Activated naive CD4-positive, alpha-beta T cell (primary cell): ENCODE measurements around the gene BORCS6.

Experiments
- DNase-seq, 4 experiments: peaks; one replicate each; lab custom pipeline; 2025; lab: John Stamatoyannopoulos, UW

BORCS6 gene

DNA sequence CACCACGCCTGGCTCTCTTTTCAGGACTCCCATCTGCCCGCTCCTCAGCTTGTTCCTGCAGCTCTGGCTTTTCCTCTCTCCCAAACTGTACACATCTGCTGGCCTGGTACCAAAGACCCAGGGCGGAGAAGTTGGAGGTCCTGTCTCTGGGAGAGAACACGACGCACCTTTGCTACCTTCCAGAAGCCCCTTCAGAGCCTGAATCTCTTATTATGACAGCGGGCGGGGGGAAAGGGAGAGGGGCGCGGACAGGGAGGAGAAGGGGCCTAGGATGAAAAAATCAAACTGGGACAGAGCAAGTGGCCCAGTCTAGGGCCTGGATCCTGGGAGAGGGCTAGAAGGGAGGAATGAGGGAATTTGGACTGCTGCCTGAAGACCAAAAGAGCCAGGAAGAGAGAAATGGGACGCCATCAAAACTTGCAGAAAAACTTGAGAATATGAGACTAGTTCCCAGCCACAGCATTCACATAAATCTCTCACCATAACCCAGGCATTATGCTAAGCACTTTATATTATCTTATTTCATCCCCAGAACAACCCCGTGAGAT, 35.3 kb downstream of the BORCS6 start:
- DNase-seq = no peak

- peak; percentile 45 to 77 (median 69) for DNase-seq
Observed at GRCh38 chr17:8153957-8154607, 35.9 kb downstream of the BORCS6 start.

- DNase-seq = no peak
Observed at GRCh38 chr17:8153525-8153956, 36.4 kb downstream of the BORCS6 start.

GRCh38 chr17:8153031-8153451, 36.9 kb downstream of the BORCS6 start:
- no peak for DNase-seq

DNA sequence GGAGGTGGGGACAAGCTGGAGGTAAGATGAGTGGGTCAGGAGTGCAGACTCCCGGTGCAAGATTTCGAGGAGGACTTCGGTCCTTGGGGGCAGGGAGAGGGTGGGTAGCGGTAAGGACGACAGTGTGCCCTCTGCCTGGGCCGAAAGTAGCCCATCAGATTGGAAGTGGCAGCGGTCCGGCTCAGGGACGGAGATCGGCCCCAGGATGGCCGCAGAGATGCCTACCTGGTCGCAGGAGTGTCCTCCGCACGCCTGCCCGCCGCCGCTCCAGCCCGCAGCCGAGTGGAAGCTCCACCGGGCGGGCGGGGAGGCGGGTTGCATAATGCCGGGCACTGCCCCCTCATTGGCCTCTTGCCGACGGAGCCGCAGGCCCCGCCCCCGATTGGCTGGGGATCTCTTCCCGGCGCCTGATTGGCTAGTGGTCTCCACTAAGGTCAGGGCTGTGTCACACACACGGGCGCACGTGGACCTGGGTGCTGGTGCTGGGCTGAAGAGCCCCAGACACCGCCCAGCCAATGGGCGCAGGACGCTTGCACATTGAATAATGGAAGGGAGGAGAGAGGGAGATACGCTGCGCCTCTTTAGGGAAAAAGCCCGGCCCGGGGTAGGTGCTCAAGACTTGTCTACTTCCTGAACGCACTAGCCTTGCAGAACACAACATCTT, 37.7 kb downstream of the BORCS6 start, which contains the start of gene PER1:
Gene PER1 (minus strand): TSS at position 293 of the 664 bp plus-strand sequence. CDS start 1,698 bp downstream, outside the sequence.
- peak; percentile 40 to 64 (median 51) for DNase-seq

DNA sequence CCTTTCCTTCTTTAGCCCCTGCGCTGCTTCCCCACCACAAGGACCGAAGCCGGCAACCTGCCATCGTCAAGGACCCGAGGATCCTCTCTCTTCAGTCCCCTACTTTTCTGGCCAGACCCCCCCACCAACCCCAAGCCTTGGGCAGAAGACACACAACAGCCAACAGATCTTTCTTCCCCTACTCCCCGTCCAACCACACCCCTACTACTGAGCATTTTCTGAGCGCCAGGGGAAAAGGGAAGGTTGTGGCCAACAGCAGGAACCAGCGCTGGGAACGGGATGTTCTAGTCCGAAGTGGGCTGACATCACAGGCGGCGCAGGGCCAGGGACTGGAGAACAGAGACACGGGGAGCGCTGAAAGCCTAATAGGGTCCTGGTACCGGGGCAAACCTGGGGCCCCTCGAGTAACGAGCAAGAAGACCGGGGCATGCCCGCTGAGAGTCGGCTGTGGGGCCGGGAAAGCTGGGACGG, 38.3 kb downstream of the BORCS6 start:
- DNase-seq = peak in 2 of 4 experiments; percentile 21 to 23

- peak; percentile 63 to 87 (median 72) for DNase-seq
Observed at GRCh38 chr17:8151120-8151640, 38.8 kb downstream of the BORCS6 start.

DNA sequence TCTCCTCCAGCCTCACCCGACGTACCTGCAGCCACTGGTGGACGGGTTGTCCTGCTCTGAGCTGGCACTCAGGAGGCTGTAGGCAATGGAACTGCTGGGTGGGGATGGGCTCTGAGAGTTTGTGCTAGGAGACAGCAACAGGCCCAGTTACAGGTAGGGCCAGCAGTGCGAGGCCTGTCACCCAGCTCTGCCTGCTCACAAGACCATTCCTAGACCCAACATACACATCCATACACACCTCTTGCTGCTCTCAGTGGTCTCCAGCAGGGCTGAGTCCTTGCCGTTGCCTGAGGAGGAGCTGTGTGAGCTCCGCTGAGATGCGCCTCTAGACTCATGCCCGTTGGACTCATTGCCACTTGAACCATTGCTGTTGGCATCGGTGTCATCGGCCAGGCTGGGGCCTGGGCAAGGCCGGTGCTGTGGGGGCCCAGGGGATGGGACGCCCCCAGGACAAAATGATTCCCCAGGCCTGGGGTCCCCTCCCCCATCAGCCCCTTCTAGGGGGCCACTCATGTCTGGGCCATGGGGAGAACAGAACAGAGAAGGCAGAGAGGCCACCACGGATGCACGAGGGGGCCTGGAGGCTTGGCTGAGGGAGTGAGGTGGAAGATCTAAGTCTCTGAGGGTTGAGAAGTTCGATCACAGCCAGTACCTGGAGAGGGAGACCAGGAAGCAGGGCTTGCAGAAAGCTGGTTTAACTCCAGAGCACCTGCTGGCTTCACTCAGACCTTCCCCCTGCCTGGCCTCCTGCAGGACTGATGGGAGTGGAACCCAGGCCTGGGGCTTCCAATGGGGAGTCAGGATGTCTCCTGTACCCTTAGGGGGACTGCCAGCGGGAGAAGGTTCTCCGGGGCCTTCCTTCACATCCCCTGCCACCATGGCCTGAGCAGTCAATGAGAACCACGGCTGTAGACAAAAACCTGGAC, 39.5 kb downstream of the BORCS6 start:
- no peak for DNase-seq

- no peak for DNase-seq
Observed at GRCh38 chr17:8149419-8150193, 40.4 kb downstream of the BORCS6 start.

DNA sequence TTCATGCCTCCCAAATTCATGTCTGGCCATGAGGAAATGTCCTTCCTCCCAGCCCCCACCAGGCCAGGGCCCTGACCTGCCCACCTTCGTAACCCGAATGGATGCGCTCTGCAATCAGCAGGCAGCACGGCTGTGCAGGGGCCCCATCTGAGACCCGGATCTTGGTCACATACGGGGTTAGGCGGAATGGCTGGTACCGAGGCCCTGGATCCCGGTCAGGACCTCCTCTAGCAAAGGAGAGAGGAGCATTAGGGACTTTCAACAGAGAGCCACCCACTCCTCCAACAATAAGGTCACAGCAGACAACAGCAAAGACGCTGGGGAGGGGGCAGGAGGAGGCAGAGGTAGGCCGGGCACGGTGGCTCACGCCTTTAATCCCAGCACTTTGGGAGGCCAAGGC, 41.4 kb downstream of the BORCS6 start:
- no peak for DNase-seq

DNA sequence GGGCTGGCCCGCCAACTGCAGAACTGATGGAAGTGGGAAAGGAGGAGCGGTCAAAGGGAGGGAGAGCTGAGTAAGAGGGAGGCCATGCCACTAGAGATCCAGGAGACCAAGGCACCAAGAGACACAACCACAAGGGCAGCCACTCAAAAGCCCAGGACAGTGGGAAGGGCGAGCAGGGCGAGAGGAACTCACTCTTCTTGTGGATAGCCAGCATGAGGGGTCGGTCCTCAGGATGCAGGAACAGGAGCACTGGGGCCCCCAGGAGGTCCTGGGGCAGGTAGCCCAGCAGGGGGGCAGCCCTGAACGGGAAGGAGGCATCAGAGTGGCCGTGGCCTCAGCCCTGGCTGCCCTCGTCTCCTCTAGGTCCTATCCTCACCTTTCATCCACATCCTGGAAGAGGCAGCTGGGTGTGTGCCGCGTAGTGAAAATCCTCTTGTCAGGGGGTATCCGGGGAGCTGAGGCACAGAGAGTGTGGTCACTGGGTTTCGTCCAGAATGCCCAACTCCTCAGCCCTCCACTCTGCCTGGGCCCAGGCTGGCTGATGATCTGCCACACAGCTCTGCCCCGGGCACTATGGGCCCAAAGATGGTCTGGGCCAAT, 42.1 kb downstream of the BORCS6 start:
- DNase-seq = no peak

DNA sequence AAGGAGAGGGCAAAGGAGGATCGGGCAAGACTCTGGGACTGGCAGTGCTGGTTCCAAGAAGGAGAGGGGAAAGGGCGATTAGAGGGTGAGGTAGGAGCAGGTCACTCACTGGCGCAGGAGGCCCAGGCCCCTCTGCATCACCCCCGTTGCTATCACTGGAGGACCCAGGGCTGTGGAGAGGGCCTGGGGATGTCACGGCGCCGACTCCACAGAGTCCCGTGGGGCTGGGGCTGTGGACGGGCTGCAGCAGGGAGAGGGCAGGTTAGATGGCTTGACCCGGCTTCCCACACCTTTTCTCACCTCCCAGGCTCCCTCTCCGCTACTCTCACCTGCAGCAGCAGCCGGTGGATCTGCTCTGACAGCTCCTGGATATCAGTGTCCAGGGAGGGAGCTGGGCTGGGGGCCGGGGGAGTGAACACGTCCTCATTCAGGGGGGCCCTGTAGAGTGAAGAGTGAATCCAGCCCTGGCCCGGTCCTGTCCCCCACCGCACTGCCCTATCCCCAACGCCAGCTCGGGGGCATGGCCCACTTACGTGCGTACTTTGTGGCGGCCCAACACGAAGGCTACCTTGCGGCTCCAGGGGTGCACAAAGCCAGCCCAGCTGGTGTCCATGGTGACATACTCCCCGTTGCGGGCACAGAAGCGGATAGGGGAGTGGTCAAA, 42.7 kb downstream of the BORCS6 start:
- DNase-seq = no peak

GRCh38 chr17:8146381-8147140, 43.4 kb downstream of the BORCS6 start:
- DNase-seq = no peak

DNA sequence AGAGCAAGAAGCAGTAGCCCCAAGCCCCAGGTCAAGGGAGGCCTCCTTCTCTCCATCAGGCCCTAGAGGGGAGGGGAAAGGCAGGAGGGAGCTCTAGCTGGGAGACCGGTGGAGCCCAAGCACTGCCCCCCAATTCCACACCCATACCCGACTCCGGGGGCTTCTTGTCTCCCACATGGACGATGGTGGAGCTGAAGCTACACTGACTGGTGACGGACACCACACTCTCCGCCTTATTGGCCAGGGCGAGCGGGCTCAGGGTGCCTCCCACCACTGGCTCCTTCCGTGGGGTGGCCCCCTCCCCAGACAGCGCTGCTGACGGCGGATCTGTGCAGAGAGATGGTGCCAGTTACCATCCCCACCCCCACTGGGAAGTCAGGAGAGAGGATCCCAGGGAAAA, 44.2 kb downstream of the BORCS6 start:
- no peak for DNase-seq

DNA sequence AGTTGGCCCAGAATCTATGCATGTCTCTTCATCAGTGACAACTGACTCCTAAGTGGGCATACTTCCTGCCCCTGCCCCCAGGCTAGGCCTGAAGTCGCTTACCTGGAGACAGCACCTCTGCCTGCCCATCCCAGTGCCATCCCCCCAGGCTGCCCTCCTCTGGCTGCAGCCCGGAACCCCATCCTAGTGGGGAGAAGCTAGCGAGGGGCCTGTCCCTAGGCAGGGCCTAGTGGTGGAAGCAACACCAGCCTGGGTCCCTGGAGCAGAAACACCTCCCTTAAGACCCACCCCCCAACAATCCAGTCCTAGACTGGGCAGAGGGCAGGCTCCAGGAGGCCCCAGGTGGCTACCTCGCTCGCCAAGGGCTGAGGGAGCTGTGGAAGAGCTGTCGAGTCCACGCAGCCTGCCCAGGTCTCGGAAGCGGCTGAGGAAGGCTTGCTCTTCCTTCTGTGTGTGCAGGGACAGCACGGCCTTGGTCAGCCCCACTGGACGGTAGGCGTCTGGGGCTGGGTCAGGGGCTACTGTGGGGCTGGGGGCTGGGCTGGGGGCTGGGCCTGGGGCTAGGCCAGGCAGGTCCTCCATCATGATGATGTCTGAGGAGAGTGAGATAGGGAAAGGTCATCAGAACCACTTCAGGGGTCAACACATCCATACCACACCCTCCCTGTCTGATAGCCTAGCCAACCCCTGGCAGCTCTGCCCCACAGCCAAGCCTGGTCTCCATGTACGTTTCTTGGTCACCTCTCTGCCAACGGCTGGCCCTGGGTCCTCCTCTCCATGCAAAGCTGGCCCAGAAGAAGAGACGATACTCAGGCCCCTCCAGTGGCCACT, 45.4 kb downstream of the BORCS6 start:
- no peak for DNase-seq

DNA sequence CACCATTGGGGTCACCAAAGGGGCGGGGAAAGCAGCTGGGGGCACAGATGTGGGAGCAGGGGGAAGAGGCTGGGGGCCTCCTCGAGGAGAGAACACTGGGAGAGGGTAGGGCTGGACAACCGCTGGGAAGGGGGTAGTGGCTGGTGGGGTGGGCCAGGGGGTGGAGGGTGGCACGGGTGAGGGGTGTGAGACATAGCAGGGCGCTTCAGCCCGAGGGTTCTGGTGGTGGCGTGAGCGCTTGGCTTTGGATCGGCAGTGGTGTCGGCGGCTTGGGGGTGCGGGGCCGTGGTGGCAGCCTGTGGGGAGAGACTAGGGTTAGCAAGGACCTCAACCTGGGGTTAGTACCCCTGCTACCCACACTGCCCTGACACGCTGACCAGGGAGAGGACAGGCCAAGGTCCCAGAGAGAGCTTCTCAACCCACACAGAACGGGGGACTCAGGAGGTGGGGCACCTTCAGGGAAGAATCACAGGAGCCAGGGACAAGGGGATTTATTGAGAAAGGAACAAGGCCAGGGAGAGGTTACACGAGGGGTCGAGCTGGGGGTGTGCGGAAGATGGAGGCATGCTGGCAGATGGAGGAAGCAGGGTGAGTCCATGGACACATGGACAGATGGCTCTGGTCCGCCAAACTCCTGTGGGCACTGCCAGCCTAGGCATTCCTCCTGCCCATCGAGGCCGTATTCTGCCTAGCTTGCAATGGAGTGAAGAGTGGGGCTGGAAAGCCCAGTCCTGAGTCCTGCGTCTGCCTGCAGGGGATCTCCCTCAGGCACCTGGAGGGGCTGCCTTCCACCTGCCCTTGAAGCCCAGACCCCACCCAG, 46.2 kb downstream of the BORCS6 start:
- DNase-seq = no peak

GRCh38 chr17:8142887-8143580, 46.9 kb downstream of the BORCS6 start:
- DNase-seq = no peak
